ENCODE data around the gene SORBS1. TPM values are rescaled to one million over a fixed set of nuclear protein-coding genes. Genes with fewer than 3 reads are reported as not detected.

Gene SORBS1
- total and polyA plus RNA-seq, 2 experiments from 2014 or later, result 0.65 to 1.2 TPM

DNA sequence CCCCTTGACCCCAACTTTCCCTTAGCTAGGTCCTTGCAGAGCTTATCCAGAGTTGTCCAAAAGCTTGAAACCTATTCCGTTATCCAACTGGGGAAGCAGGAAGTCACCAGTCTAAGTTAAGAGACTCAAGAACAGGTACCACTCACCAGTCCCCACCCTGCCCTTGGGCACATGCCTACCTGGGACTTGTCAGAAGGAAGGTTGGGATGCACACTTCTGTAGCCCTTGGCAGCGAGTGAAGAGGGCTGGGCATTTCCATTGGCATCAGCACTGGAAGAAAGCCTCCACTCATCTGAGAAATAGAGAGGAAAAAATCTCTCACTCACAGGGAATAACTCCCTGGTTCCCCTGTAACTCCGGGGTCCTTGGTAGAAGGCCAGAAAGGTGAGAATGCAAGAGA lies 139.4 kb downstream of the SORBS1 start:
- in situ Hi-C loops (cut with MboI), result no loop called here
- no peaks in the 10 kb centered on the region for H3K4me1 ChIP-seq (ENCODE audit: insufficient read depth)
- no peaks in the 10 kb centered on the region; the same call in 1 of the 2 replicates for H3K27me3 ChIP-seq (replicated peaks; ENCODE audit: insufficient read depth)
- H2AFZ ChIP-seq, result no peak overlapping the region
- H3K9me2 ChIP-seq (ENCODE audit: insufficient read depth), result no peaks in the 10 kb centered on the region
- no peak overlapping the region for H3K4me2 ChIP-seq (ENCODE audit: unreplicated experiment)
- H3K9ac ChIP-seq, result no peak overlapping the region
- no peaks in the 10 kb centered on the region; the same call in 1 of the 2 replicates for H4K20me1 ChIP-seq (ENCODE audit: insufficient read depth)
- H3F3A ChIP-seq (ENCODE audit: insufficient read depth), result no peaks in the 10 kb centered on the region
- no peak overlapping the region for H3K27ac ChIP-seq
- DNase-seq, result no peak
- H3K4me3 ChIP-seq, result no peak overlapping the region
- TF ChIP-seq EZH2 (IDR thresholded peaks at IDR 0.05; ENCODE audit: insufficient read depth, poor library complexity, severe bottlenecking) (no peak), EZH2phosphoT487 (IDR thresholded peaks at IDR 0.05; ENCODE audit: insufficient read depth, low read depth) (no peak)
- H3K9me3 ChIP-seq (ENCODE audit: low read depth), result no peaks in the 10 kb centered on the region
- H3K79me2 ChIP-seq (ENCODE audit: insufficient read depth), result no peaks in the 10 kb centered on the region
- 84 to 90% methylated on average over 3 of the region's 3 CpGs for WGBS, 2 experiments (ENCODE audit: low coverage in 1 of 2, low lambda C conversion rate in 2 of 2, missing lambda C conversion rate in 2 of 2)
- no peaks in the 10 kb centered on the region for H3K36me3 ChIP-seq (ENCODE audit: low read depth)

GRCh38 chr10:95419399-95419798 lies 141.8 kb downstream of the SORBS1 start:
- Histone ChIP-seq H3K9me3 (ENCODE audit: low read depth) (no peaks in the 10 kb centered on the region), H3K4me3 (no peak overlapping the region), H3K36me3 (ENCODE audit: low read depth) (no peaks in the 10 kb centered on the region), H2AFZ (no peak overlapping the region), H3K27me3 (replicated peaks; ENCODE audit: insufficient read depth) (peaks cover 7% of the 10 kb centered on the region; the same call in 1 of the 2 replicates), H4K20me1 (ENCODE audit: insufficient read depth) (no peaks in the 10 kb centered on the region), H3K27ac (no peak overlapping the region), H3K4me2 (ENCODE audit: unreplicated experiment) (no peak overlapping the region), H3K9ac (no peak overlapping the region), H3F3A (ENCODE audit: insufficient read depth) (no peaks in the 10 kb centered on the region), H3K9me2 (ENCODE audit: insufficient read depth) (no peaks in the 10 kb centered on the region), H3K79me2 (ENCODE audit: insufficient read depth) (no peaks in the 10 kb centered on the region), H3K4me1 (ENCODE audit: insufficient read depth) (no peaks in the 10 kb centered on the region)
- 78 to 81% methylated on average over 3 of the region's 3 CpGs for WGBS, 2 experiments (ENCODE audit: low coverage in 1 of 2, low lambda C conversion rate in 2 of 2, missing lambda C conversion rate in 2 of 2)
- in situ Hi-C loops (cut with MboI), result no loop called here
- DNase-seq, result no peak
- TF ChIP-seq EZH2 (IDR thresholded peaks at IDR 0.05; ENCODE audit: insufficient read depth, poor library complexity, severe bottlenecking) (no peak), EZH2phosphoT487 (IDR thresholded peaks at IDR 0.05; ENCODE audit: insufficient read depth, low read depth) (no peak)

GRCh38 chr10:95416973-95417372 lies 144.2 kb downstream of the SORBS1 start:
- in situ Hi-C loops (cut with MboI), result no loop called here

DNA sequence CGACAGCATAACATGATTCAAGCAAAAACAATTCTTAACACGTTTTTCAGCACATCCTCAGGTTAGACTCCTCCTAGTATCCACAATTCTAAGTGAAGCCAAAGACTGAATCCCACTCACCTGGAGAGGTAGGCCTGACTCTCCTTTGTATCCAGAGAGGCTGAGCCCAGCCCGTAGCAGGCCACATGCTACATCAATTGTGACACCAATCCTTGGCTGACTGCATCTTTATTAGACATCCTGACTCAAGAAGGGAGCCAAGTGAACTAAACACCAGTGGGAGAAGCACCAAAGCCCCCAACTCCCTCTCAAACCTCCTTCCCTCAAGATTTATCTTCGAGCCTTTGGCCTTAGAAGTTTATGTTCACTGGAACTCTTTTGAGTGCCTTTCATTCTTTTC lies 144.9 kb downstream of the SORBS1 start:
- Histone ChIP-seq H3K4me1 (ENCODE audit: insufficient read depth) (no peaks in the 10 kb centered on the region), H4K20me1 (ENCODE audit: insufficient read depth) (no peaks in the 10 kb centered on the region), H2AFZ (no peak overlapping the region), H3K4me2 (ENCODE audit: unreplicated experiment) (no peak overlapping the region), H3K4me3 (no peak overlapping the region), H3K79me2 (ENCODE audit: insufficient read depth) (no peaks in the 10 kb centered on the region), H3K27ac (no peak overlapping the region), H3K9ac (no peak overlapping the region), H3K27me3 (replicated peaks; ENCODE audit: insufficient read depth) (peaks cover 11% of the 10 kb centered on the region), H3K9me3 (ENCODE audit: low read depth) (no peaks in the 10 kb centered on the region), H3K36me3 (ENCODE audit: low read depth) (no peaks in the 10 kb centered on the region), H3F3A (ENCODE audit: insufficient read depth) (no peaks in the 10 kb centered on the region), H3K9me2 (ENCODE audit: insufficient read depth) (no peaks in the 10 kb centered on the region)
- in situ Hi-C loops (cut with MboI), result no loop called here
- TF ChIP-seq EZH2phosphoT487 (IDR thresholded peaks at IDR 0.05; ENCODE audit: insufficient read depth, low read depth) (no peak), EZH2 (IDR thresholded peaks at IDR 0.05; ENCODE audit: insufficient read depth, poor library complexity, severe bottlenecking) (no peak)
- DNase-seq, result no peak
- 57 to 65% methylated on average over 4 of the region's 4 CpGs for WGBS, 2 experiments (ENCODE audit: low coverage in 1 of 2, low lambda C conversion rate in 2 of 2, missing lambda C conversion rate in 2 of 2)

More at GRCh38 chr10:95416973-95417372, 144.2 kb downstream of the SORBS1 start:
- H3K9me3 ChIP-seq (ENCODE audit: low read depth), result no peaks in the 10 kb centered on the region
- WGBS, 2 experiments (ENCODE audit: low coverage in 1 of 2, low lambda C conversion rate in 2 of 2, missing lambda C conversion rate in 2 of 2), result 89 to 95% methylated on average over 7 of the region's 7 CpGs
- no peaks in the 10 kb centered on the region for H3K4me1 ChIP-seq (ENCODE audit: insufficient read depth)
- no peaks in the 10 kb centered on the region for H3K36me3 ChIP-seq (ENCODE audit: low read depth)
- H2AFZ ChIP-seq, result no peak overlapping the region
- H3K79me2 ChIP-seq (ENCODE audit: insufficient read depth), result no peaks in the 10 kb centered on the region
- TF ChIP-seq EZH2phosphoT487 (IDR thresholded peaks at IDR 0.05; ENCODE audit: insufficient read depth, low read depth) (no peak), EZH2 (IDR thresholded peaks at IDR 0.05; ENCODE audit: insufficient read depth, poor library complexity, severe bottlenecking) (no peak)
- no peak overlapping the region for H3K27ac ChIP-seq
- H3F3A ChIP-seq (ENCODE audit: insufficient read depth), result no peaks in the 10 kb centered on the region
- H3K4me2 ChIP-seq (ENCODE audit: unreplicated experiment), result no peak overlapping the region
- H3K27me3 ChIP-seq (replicated peaks; ENCODE audit: insufficient read depth), result peaks cover 11% of the 10 kb centered on the region
- no peaks in the 10 kb centered on the region for H3K9me2 ChIP-seq (ENCODE audit: insufficient read depth)
- no peak for DNase-seq
- H3K4me3 ChIP-seq, result no peak overlapping the region
- no peaks in the 10 kb centered on the region for H4K20me1 ChIP-seq (ENCODE audit: insufficient read depth)
- H3K9ac ChIP-seq, result no peak overlapping the region

- DNase-seq, result peak; percentile 15
- peaks cover 11% of the 10 kb centered on the region for H3K27me3 ChIP-seq (replicated peaks; ENCODE audit: insufficient read depth)
- H3K4me2 ChIP-seq (ENCODE audit: unreplicated experiment), result peak overlapping the region; percentile 19
- H3K4me3 ChIP-seq, result no peak overlapping the region
- H3K4me1 ChIP-seq (ENCODE audit: insufficient read depth), result no peaks in the 10 kb centered on the region
- no peaks in the 10 kb centered on the region for H3F3A ChIP-seq (ENCODE audit: insufficient read depth)
- no peaks in the 10 kb centered on the region for H3K9me2 ChIP-seq (ENCODE audit: insufficient read depth)
- H3K36me3 ChIP-seq (ENCODE audit: low read depth), result no peaks in the 10 kb centered on the region
- peak overlapping the region; percentile 23; the same call in 1 of the 2 replicates for H2AFZ ChIP-seq
- TF ChIP-seq EZH2 (IDR thresholded peaks at IDR 0.05; ENCODE audit: insufficient read depth, poor library complexity, severe bottlenecking) (no peak), EZH2phosphoT487 (IDR thresholded peaks at IDR 0.05; ENCODE audit: insufficient read depth, low read depth) (no peak)
- in situ Hi-C loops (cut with MboI), result no loop called here
- no peak overlapping the region for H3K27ac ChIP-seq
- no peaks in the 10 kb centered on the region for H3K79me2 ChIP-seq (ENCODE audit: insufficient read depth)
- no peak overlapping the region for H3K9ac ChIP-seq
- WGBS, 2 experiments (ENCODE audit: low coverage in 1 of 2, low lambda C conversion rate in 2 of 2, missing lambda C conversion rate in 2 of 2), result 16 to 19% methylated on average over 16 of the region's 16 CpGs
- no peaks in the 10 kb centered on the region for H3K9me3 ChIP-seq (ENCODE audit: low read depth)
- H4K20me1 ChIP-seq (ENCODE audit: insufficient read depth), result no peaks in the 10 kb centered on the region
These were observed 145.5 kb downstream of the SORBS1 start for GRCh38 chr10:95415621-95416031.

All from GM23248 (cell line).